HG03342 (cell line): ENCODE data around the gene GUCD1.

ENCODE experiments used
- ATAC-seq: cut with Tn5 transposase; IDR thresholded peaks from one replicate; pipeline ENCODE4 v1.9.1; 2021; ENCODE audit warnings: mild to moderate bottlenecking, moderate library complexity; ENCODE audit not compliant: unreplicated experiment

The GUCD1 gene

GRCh38 chr22:24504540-24504939 is 50.4 kb downstream of the GUCD1 start:
- ATAC-seq: no peak

GRCh38 chr22:24503843-24504338 is 51.0 kb downstream of the GUCD1 start:
- no peak for ATAC-seq

- ATAC-seq: peak; percentile 60
These were observed 51.6 kb downstream of the GUCD1 start for GRCh38 chr22:24503137-24503842.

GRCh38 chr22:24502541-24502940 is 52.4 kb downstream of the GUCD1 start:
- no peak for ATAC-seq

- no peak for ATAC-seq
These were observed 52.9 kb downstream of the GUCD1 start for GRCh38 chr22:24502034-24502433.

- ATAC-seq: no peak
These were observed 53.5 kb downstream of the GUCD1 start for GRCh38 chr22:24501301-24502005.

- no peak for ATAC-seq
These were observed 54.6 kb downstream of the GUCD1 start for GRCh38 chr22:24500277-24500820.

GRCh38 chr22:24499706-24500276 is 55.1 kb downstream of the GUCD1 start:
- no peak for ATAC-seq

GRCh38 chr22:24498824-24499223 is 56.1 kb downstream of the GUCD1 start:
- ATAC-seq: no peak

GRCh38 chr22:24497841-24498258 is 57.1 kb downstream of the GUCD1 start:
- no peak for ATAC-seq

- ATAC-seq: no peak
These were observed 58.3 kb downstream of the GUCD1 start for GRCh38 chr22:24496661-24497060.

- ATAC-seq: no peak
These were observed 58.7 kb downstream of the GUCD1 start for GRCh38 chr22:24496234-24496633.

GRCh38 chr22:24495365-24495675 is 59.6 kb downstream of the GUCD1 start:
- ATAC-seq: no peak

- ATAC-seq: no peak
These were observed 60.2 kb downstream of the GUCD1 start, which contains the start of gene UPB1 for GRCh38 chr22:24494528-24495364. Gene UPB1 (plus strand): TSS chr22:24495332. CDS start chr22:24495404, 72 bp downstream.

GRCh38 chr22:24494167-24494527 is 60.8 kb downstream of the GUCD1 start:
- ATAC-seq: no peak

GRCh38 chr22:24492391-24492790 is 62.5 kb downstream of the GUCD1 start:
- ATAC-seq: no peak
